GM12878 (cell line): Measurements from ENCODE around the gene ZNF132. TPM values are rescaled to one million over a fixed set of nuclear protein-coding genes. Genes with fewer than 3 reads are reported as not detected.

ENCODE experiments used
- ATAC-seq: fragments of 200-7000 bp; cut with Tn5 transposase; 3 replicates; pipeline ENCODE4 v1.9.1; 2020; ENCODE audit warnings: mild to moderate bottlenecking, moderate library complexity
- BruUV-seq: library from RNA; stranded (reverse); fragments of 400-500 nt; replicated peaks from 2 replicates; lab custom pipeline; 2021; lab: Mats Ljungman, UMichigan
- CTCF ChIA-PET: fragments of 300-600 bp; sonication (Branson Sonifier 250); formaldehyde crosslinking; extraction: SDS; loops from one replicate; lab custom pipeline; 2021; ENCODE audit warnings: inconsistent platforms; lab: Yijun Ruan, JAX
- POLR2A ChIA-PET: fragments of 350-600 bp; formaldehyde crosslinking; extraction: SDS; loops from one replicate; lab custom pipeline; 2021; ENCODE audit warnings: inconsistent platforms; lab: Charles Lee
- RAD21 ChIA-PET: fragments of 300-600 bp; sonication (Branson Sonifier 250); formaldehyde crosslinking; loops from one replicate; lab custom pipeline; 2023; ENCODE audit warnings: antibody characterized with exemption; ENCODE audit not compliant: unreplicated experiment; lab: Charles Lee
- SMC1A ChIA-PET: fragments of 300-600 bp; sonication (Branson Sonifier 250); formaldehyde crosslinking; loops from one replicate; lab custom pipeline; 2023; ENCODE audit not compliant: unreplicated experiment, uncharacterized antibody; lab: Charles Lee
- DNase-seq: peaks from one replicate; pipeline ENCODE4 v3.0.0-alpha.2; 2011; ENCODE audit warnings: low read depth, low spot score
- FAIRE-seq: peaks from 3 replicates; lab custom pipeline; 2011; peaks lifted over from hg19 to GRCh38; lab: Jason Lieb, UNC
- H2AFZ ChIP-seq: 2 replicates; pipeline ENCODE4 v1.6.0; 2011; ENCODE audit warnings: low read depth, low read length, control low read depth; ENCODE audit not compliant: control insufficient read depth
- H3K27ac ChIP-seq: 2 replicates; pipeline ENCODE4 v1.5.1; 2011; ENCODE audit warnings: control low read depth; ENCODE audit not compliant: control insufficient read depth, insufficient read depth
- H3K27me3 ChIP-seq, 2 experiments: replicated peaks in 1 of 2; 2 replicates each; pipeline versions ENCODE4 v1.6.0 to v1.6.1; 2011; ENCODE audit warnings: low read length in 1 of 2; ENCODE audit not compliant: control insufficient read depth in 2 of 2, insufficient read depth in 2 of 2
- H3K36me3 ChIP-seq, 2 experiments: 2 replicates each; pipeline ENCODE4 v1.5.1; 2011; ENCODE audit warnings: low read length in 1 of 2; ENCODE audit not compliant: control insufficient read depth in 2 of 2, insufficient read depth in 2 of 2
- H3K4me1 ChIP-seq: 2 replicates; pipeline ENCODE4 v1.6.1; 2011; ENCODE audit warnings: mild to moderate bottlenecking, low read length, moderate library complexity, mixed read lengths; ENCODE audit not compliant: control insufficient read depth, insufficient read depth
- H3K4me2 ChIP-seq: 2 replicates; pipeline ENCODE4 v1.6.0; 2011; ENCODE audit warnings: control low read depth; ENCODE audit not compliant: control insufficient read depth, insufficient read depth
- H3K4me3 ChIP-seq: fragments of 200-600 bp; sonication (generic); 2 replicates; pipeline ENCODE4 v1.5.1; 2016
- H3K79me2 ChIP-seq: 2 replicates; pipeline ENCODE4 v1.6.0; 2011; ENCODE audit warnings: low read length; ENCODE audit not compliant: control insufficient read depth, insufficient read depth
- H3K9ac ChIP-seq: 2 replicates; pipeline ENCODE4 v1.8.0; 2011; ENCODE audit warnings: low read length, control low read depth, mixed read lengths; ENCODE audit not compliant: control insufficient read depth, insufficient read depth
- H3K9me3 ChIP-seq: replicated peaks from 3 replicates; pipeline ENCODE4 v1.5.1; 2011; ENCODE audit warnings: mild to moderate bottlenecking, low read length; ENCODE audit not compliant: control insufficient read depth, insufficient read depth
- H4K20me1 ChIP-seq: 2 replicates; pipeline ENCODE4 v1.6.0; 2011; ENCODE audit not compliant: control insufficient read depth, insufficient read depth
- CREB1 ChIP-seq: IDR thresholded peaks from 2 replicates; pipeline ENCODE4 v1.6.1; 2012; ENCODE audit warnings: low read depth, mild to moderate bottlenecking, inconsistent platforms
- CREM ChIP-seq: IDR thresholded peaks from 2 replicates; pipeline ENCODE4 v1.6.1; 2014; ENCODE audit warnings: antibody characterized with exemption, low read depth
- ELK1 ChIP-seq: IDR thresholded peaks from 2 replicates; pipeline ENCODE4 v1.6.1; 2012; ENCODE audit warnings: low read depth, low read length, improper control_type of control experiment
- HSF1 ChIP-seq: fragments of 150-350 bp; IDR thresholded peaks from 2 replicates; pipeline ENCODE4 v1.6.1; 2014; ENCODE audit warnings: mild to moderate bottlenecking, low read depth, low read length
- JUNB ChIP-seq: IDR thresholded peaks from 2 replicates; pipeline ENCODE4 v1.6.1; 2016; ENCODE audit warnings: antibody characterized with exemption, mild to moderate bottlenecking
- MLLT1 ChIP-seq: fragments of 450-650 bp; IDR thresholded peaks from 2 replicates; pipeline ENCODE4 v1.6.1; 2016; ENCODE audit warnings: mild to moderate bottlenecking
- MTA2 ChIP-seq: fragments of 450-650 bp; IDR thresholded peaks from 2 replicates; pipeline ENCODE4 v1.6.1; 2016; ENCODE audit warnings: low read depth, mild to moderate bottlenecking, moderate library complexity
- PML ChIP-seq: IDR thresholded peaks from 2 replicates; pipeline ENCODE4 v1.6.1; 2012; ENCODE audit warnings: low read length, inconsistent platforms
- RB1 ChIP-seq: fragments of 450-650 bp; formaldehyde crosslinking; IDR thresholded peaks from 2 replicates; pipeline ENCODE4 v1.6.1; 2017; ENCODE audit warnings: mild to moderate bottlenecking, borderline replicate concordance
- RELA ChIP-seq: fragments of 450-650 bp; IDR thresholded peaks from 2 replicates; pipeline ENCODE4 v1.8.0; 2014; ENCODE audit warnings: borderline replicate concordance; ENCODE audit not compliant: partially characterized antibody
- SMAD1 ChIP-seq: fragments of 450-650 bp; IDR thresholded peaks from 2 replicates; pipeline ENCODE4 v1.6.1; 2018; ENCODE audit warnings: mild to moderate bottlenecking, low read depth; ENCODE audit not compliant: partially characterized antibody
- SMAD5 ChIP-seq: IDR thresholded peaks from 2 replicates; pipeline ENCODE4 v1.6.1; 2016; ENCODE audit warnings: antibody characterized with exemption, low read depth
- STAT1 ChIP-seq: fragments of 450-650 bp; conservative IDR thresholded peaks from 2 replicates; pipeline ENCODE4 v1.6.1; 2014; ENCODE audit warnings: antibody characterized with exemption, mild to moderate bottlenecking
- SUZ12 ChIP-seq: fragments of 200-600 bp; sonication (generic); IDR thresholded peaks from one replicate; pipeline ENCODE4 v1.6.1; 2018; ENCODE audit warnings: antibody characterized with exemption, mild to moderate bottlenecking; ENCODE audit not compliant: unreplicated experiment
- TCF12 ChIP-seq: IDR thresholded peaks from 2 replicates; pipeline ENCODE4 v1.6.1; 2011; ENCODE audit warnings: low read depth, mild to moderate bottlenecking, low read length
- ZNF274 ChIP-seq: IDR thresholded peaks from one replicate; pipeline ENCODE4 v1.8.0; 2011; ENCODE audit not compliant: insufficient read length, insufficient read depth
- ZNF687 ChIP-seq: fragments of 450-650 bp; IDR thresholded peaks from 2 replicates; pipeline ENCODE4 v1.6.1; 2017; ENCODE audit warnings: mild to moderate bottlenecking, moderate library complexity
- WGBS: methylation state at CpG from one replicate; pipeline ENCODE4 v1.1.6; 2016; ENCODE audit warnings: low lambda C conversion rate; ENCODE audit not compliant: insufficient replicate concordance, insufficient coverage; ENCODE audit errors: missing lambda C conversion rate; 5-methylcytosine and 5-hydroxymethylcytosine counted together
- in situ Hi-C: fragments of 300-500 bp; cut with MboI; formaldehyde crosslinking; loops from 9 replicates; pipeline ENCODE4 v1.14.3; 2018; ENCODE audit warnings: mixed read lengths
- intact Hi-C: fragments of 100-400 bp; cut with micrococcal nuclease; formaldehyde crosslinking; loops from one replicate; pipeline ENCODE4 v1.14.2; 2022; ENCODE audit not compliant: unreplicated experiment
- polyA plus RNA-seq, 11 experiments: library from polyadenylated mRNA; depleted of rRNA in 4 of 11; unstranded in 6 of 11; stranded (reverse) in 5 of 11; fragments of >200 nt; fragmentation: Nextera tagmentation in 4 of 11; fragmentation: Illumina TruSeq in 1 of 11; extraction: Ambion mirVana in 4 of 11; extraction: Trizol in 1 of 11; gene quantifications; 1 replicate in 1 of 11; 2 replicates in 10 of 11; pipeline versions ENCODE4 v1.2.1 to v1.2.3, GENCODE V29; 2011 to 2016; ENCODE audit warnings: inconsistent platforms in 2 of 11, missing spikeins in 2 of 11, low read depth in 1 of 11
- total RNA-seq, 4 experiments: library from RNA; depleted of rRNA in 3 of 4; stranded (reverse); fragments of >200 nt in 3 of 4; fragmentation: Illumina TruSeq in 1 of 4; extraction: Trizol in 1 of 4; gene quantifications; 2 replicates each; pipeline versions ENCODE4 v1.2.1 to v1.2.3, GENCODE V29; 2013 to 2021

Gene ZNF132
- total and polyA plus RNA-seq, 10 of the 15 experiments (the other 5 are each of a cell fraction or from before 2014, with no cell fraction given) = 0.56 to 4.0 (median 2.3) TPM

GRCh38 chr19:58468216-58468839 lies 28.4 kb upstream of the ZNF132 start:
- peaks cover 7% of the 10 kb centered on the region in 2 experiments for H3K36me3 ChIP-seq
- H3K9ac ChIP-seq = no peak overlapping the region
- H3K79me2 ChIP-seq = peaks cover 17% of the 10 kb centered on the region
- no peak overlapping the region for H3K27ac ChIP-seq
- no peaks in the 10 kb centered on the region for H4K20me1 ChIP-seq
- no peak for ATAC-seq
- peaks cover 14% of the 10 kb centered on the region for H3K4me1 ChIP-seq
- in situ Hi-C loops = no loop called here
- TF ChIP-seq RB1 = no peak
- no peak for TF ChIP-seq SMAD5
- no peak for TF ChIP-seq ELK1
- no peak for TF ChIP-seq MLLT1
- no peak for TF ChIP-seq CREB1
- TF ChIP-seq CREM = no peak
- TF ChIP-seq PML = no peak
- TF ChIP-seq JUNB = no peak
- no peak for TF ChIP-seq TCF12
- TF ChIP-seq SMAD1 = no peak
- no peak for TF ChIP-seq ZNF274
- TF ChIP-seq STAT1 = no peak
- TF ChIP-seq ZNF687 = no peak
- no peak for TF ChIP-seq RELA
- no peak for TF ChIP-seq HSF1
- TF ChIP-seq SUZ12 = no peak
- TF ChIP-seq MTA2 = no peak
- RAD21 ChIA-PET = no interaction called here
- SMC1A ChIA-PET = interaction anchor here (1.3 to 1.5 kb wide), 2 partner anchors 59 to 60 kb away, joined by 3 to 4 read pairs; partner anchors contain the start of gene ZNF584
- DNase-seq = no peak
- no peaks in the 10 kb centered on the region for H3K9me3 ChIP-seq
- H2AFZ ChIP-seq = no peak overlapping the region
- BruUV-seq = no TSS peak
- intact Hi-C loops = loop anchor here (5.0 kb wide), 2 partner anchors 61 to 141 kb away; partner anchors contain the start of genes ZNF584 and ZSCAN22
- peak overlapping the region; percentile 32; the same call in 1 of the 2 replicates for H3K4me2 ChIP-seq
- H3K4me3 ChIP-seq = peak overlapping the region; percentile 61; the same call in 1 of the 2 replicates
- CTCF ChIA-PET = no interaction called here
- no peak for FAIRE-seq
- H3K27me3 ChIP-seq = no peaks in the 10 kb centered on the region
- 38% methylated on average over 5 of the region's 5 CpGs for WGBS
- POLR2A ChIA-PET = no interaction called here
